H1 (cell line): ENCODE results near the gene USP37. TPM values are rescaled to one million over a fixed set of nuclear protein-coding genes. Genes with fewer than 3 reads are reported as not detected.

Experiments
- KDM1A ChIP-seq: fragments of 200-600, 300-600 bp; sonication (generic); IDR thresholded peaks from 2 replicates; pipeline ENCODE4 v1.7.1; 2016; ENCODE audit warnings: mild to moderate bottlenecking, low read length, borderline replicate concordance
- POLR2AphosphoS5 ChIP-seq: IDR thresholded peaks from 2 replicates; pipeline ENCODE4 v1.6.1; 2011; ENCODE audit warnings: low read depth, low read length
- RAD21 ChIP-seq, 2 experiments: IDR thresholded peaks in 1 of 2; conservative IDR thresholded peaks in 1 of 2; 2 replicates each; pipeline ENCODE4 v1.6.1; 2011; ENCODE audit warnings: low read depth in 2 of 2, low read length in 2 of 2, improper control_type of control experiment in 1 of 2, inconsistent platforms in 1 of 2, mild to moderate bottlenecking in 1 of 2, moderate library complexity in 1 of 2
- SUZ12 ChIP-seq: fragments of 200-600 bp; sonication (generic); IDR thresholded peaks from 2 replicates; pipeline ENCODE4 v1.6.1; 2012; ENCODE audit warnings: mild to moderate bottlenecking, inconsistent platforms, low read length, moderate library complexity, mixed read lengths
- TCF12 ChIP-seq: IDR thresholded peaks from 2 replicates; pipeline ENCODE4 v1.6.1; 2011; ENCODE audit warnings: low read depth, mild to moderate bottlenecking, low read length
- polyA plus RNA-seq, 7 experiments: library from polyadenylated mRNA; depleted of rRNA in 3 of 7; stranded (reverse) in 5 of 7; unstranded in 2 of 7; fragments of >200 nt in 5 of 7; fragments of 200-250 nt in 2 of 7; gene quantifications; 1 replicate in 5 of 7; 2 replicates in 1 of 7; 4 replicates in 1 of 7; pipeline versions ENCODE4 v1.2.1 to v1.2.3, GENCODE V29; 2011 to 2013; ENCODE audit warnings: missing spikeins in 2 of 7, mixed read lengths in 2 of 7
- total RNA-seq: library from RNA; stranded (reverse); fragmentation: NEBNext Ultra II Directional; extraction: Animal tissue kit (Norgen Biotek cat#: 25700); gene quantifications from 2 replicates; pipeline ENCODE4 v1.2.1, GENCODE V29; 2021

The USP37 gene
- total and polyA plus RNA-seq, 2 of the 8 experiments (the other 6 are each of a cell fraction or from before 2014, with no cell fraction given) = 3.8 to 29.1 TPM

- peak in 1 of 2 experiments; percentile 28; a peak in 3 of 4 replicates for TF ChIP-seq RAD21 (IDR thresholded peaks at IDR 0.05 in 1 of 2, conservative IDR thresholded peaks at IDR 0.05 in 1 of 2; ENCODE audit: low read depth in 2 of 2, low read length in 2 of 2)
- no peak for TF ChIP-seq TCF12
- no peak for TF ChIP-seq KDM1A
- TF ChIP-seq SUZ12 = no peak
- TF ChIP-seq POLR2AphosphoS5 = no peak
These were observed 102.0 kb downstream of the USP37 start (continued) for GRCh38 chr2:218465987-218466633.
